ENCODE results near the gene MINDY4B.

DNA sequence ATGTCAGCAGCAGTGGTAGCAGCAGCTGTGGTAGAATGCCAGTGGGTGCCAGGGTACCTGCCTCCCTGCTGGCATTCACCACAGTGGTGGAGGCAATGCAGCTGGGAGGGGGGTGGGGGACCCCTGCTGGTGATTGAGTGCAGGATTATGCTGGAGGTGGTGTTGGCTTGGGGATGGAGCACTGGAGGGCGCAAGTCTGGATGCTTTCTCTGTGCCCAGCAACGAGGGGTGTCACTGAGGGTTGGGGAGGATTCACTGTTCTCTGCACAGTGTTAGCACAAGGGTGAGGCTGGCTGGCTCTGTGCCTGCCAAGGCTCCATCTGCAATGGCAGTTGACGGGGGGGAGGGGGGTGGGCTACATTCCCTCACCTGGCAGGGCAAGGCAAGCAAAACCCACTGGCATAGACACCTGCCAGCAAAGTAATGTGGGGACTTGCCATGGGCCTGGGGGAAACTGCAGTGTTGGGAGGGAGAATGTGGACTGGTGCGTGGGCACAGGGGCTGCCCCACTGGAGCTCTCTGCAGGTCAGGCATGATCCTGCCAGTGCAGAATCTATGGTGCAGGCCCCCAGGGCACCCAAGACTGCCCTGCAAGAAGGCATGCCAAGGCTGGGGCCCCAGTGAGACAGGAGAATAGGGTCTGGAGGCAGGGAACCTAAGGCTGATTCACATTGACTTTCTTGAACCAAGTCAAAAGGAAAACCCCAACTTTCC is 64.3 kb downstream of the MINDY4B start:
- TF ChIP-seq POLR2A (IDR thresholded peaks at IDR 0.05; ENCODE audit: low read depth) (no peak), EP300 (IDR thresholded peaks at IDR 0.05) (no peak), POLR2AphosphoS5 (IDR thresholded peaks at IDR 0.05) (no peak)
- TF ChIP-seq, protein P1, sequence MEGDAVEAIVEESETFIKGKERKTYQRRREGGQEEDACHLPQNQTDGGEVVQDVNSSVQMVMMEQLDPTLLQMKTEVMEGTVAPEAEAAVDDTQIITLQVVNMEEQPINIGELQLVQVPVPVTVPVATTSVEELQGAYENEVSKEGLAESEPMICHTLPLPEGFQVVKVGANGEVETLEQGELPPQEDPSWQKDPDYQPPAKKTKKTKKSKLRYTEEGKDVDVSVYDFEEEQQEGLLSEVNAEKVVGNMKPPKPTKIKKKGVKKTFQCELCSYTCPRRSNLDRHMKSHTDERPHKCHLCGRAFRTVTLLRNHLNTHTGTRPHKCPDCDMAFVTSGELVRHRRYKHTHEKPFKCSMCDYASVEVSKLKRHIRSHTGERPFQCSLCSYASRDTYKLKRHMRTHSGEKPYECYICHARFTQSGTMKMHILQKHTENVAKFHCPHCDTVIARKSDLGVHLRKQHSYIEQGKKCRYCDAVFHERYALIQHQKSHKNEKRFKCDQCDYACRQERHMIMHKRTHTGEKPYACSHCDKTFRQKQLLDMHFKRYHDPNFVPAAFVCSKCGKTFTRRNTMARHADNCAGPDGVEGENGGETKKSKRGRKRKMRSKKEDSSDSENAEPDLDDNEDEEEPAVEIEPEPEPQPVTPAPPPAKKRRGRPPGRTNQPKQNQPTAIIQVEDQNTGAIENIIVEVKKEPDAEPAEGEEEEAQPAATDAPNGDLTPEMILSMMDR (IDR thresholded peaks at IDR 0.05), result no peak

All from esophagus muscularis mucosa (tissue), 4 donors.